Right ventricle myocardium inferior (tissue), 1 donor: ENCODE results near the gene SLC11A2. TPM values are rescaled to one million over a fixed set of nuclear protein-coding genes. Genes with fewer than 3 reads are reported as not detected.

ENCODE experiments used
- ATAC-seq: fragments of 200-7000 bp; cut with Tn5 transposase; one replicate; pipeline ENCODE4 v1.9.1; 2020; ENCODE audit warnings: mild to moderate bottlenecking, moderate library complexity
- DNase-seq: peaks from one replicate; pipeline ENCODE4 v3.0.0; 2021; ENCODE audit errors: missing footprints
- intact Hi-C: fragments of 100-400 bp; cut with DNase I; formaldehyde crosslinking; loops from one replicate; pipeline ENCODE4 v1.11.0; 2022
- total RNA-seq: library from RNA; stranded (reverse); fragmentation: NEBNext Ultra II Directional; extraction: Animal tissue kit (Norgen Biotek cat#: 25700); gene quantifications from one replicate; pipeline ENCODE4 v1.2.1, GENCODE V29; 2021
- donor health status: DM: no; HTN: yes; CAD: no; lungs with severe emphysema.

Gene SLC11A2
- total RNA-seq, 1 donor from 2014 or later = 23.7 TPM

DNA sequence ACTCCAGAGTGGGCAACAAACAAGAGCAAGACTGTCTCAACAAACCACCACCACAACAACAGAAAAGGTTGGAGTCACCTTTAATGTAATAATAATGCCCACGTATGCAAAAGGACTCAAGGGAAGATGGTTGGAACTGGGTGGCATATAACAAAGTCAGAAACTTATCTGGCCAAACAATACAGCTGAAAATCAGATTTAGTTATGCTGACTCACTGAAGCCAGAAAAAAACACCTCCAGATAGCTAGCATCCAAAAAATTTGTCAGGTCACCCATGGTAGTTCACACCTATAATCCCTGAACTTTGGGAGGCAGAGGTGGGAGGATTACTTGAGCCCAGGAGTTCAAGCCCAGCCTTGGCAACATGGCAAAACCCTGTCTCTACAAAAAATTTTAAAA is 24.4 kb downstream of the SLC11A2 start:
- intact Hi-C loops = no loop called here
- DNase-seq (no peak), ATAC-seq (no peak)

DNA sequence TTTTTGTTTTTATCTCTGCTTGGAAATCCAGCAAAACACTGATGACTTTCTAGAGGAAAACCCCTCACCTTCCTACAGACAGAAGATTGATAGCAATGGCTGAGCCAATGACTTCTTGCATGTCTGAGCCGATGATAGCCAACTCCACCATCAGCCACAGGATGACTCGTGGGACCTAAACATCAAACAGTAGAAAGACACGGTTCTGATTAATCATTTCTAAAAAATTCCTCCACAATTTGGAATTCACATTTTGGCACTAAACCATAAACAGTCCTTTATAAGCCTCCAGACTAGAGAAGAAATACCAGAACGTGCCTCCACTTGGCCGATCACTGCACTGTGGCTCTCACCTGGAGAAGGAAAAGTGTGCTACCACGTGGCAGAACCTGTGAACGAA is 25.9 kb downstream of the SLC11A2 start:
- no peak for ATAC-seq
- no peak for DNase-seq
- intact Hi-C loops = no loop called here

DNA sequence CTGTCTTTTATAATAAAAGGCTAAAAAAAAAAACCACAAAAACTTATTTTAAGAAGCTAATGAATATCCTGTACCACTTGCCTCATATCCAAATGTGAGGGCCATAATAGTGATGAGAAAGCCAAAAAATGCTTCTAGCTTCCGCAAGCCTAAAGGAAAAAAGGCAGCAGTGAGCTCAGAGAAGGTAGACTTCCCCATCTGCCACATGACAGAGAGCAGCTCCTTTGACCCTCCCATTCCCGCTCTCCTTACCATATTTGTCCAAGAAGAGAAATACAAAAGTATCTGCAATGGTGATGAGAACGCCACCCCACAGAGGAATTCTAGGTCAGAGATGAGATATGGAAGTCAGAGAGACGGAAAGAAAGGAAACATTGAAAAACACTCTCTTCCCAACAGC is 27.1 kb downstream of the SLC11A2 start:
- intact Hi-C loops = no loop called here
- no peak for ATAC-seq
- DNase-seq = no peak

DNA sequence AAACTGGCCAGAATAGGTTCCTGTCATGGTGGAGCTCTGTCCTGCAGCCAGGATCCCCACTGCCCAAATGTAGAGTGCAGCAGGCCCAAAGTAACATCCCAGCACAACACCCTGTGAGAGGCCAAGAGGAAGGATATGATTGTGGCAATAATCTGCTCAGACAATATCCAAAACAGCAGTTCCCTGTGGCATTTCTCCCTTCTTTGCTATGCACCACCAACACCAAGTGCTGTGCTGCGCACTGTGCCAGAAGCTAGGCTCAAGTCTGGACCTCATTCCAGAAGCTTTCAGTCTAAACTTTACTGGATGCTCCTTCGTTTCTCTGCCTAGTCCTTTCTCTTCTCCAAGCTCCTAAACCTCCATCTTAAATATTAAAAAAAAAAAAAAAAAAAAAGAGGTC is 33.4 kb downstream of the SLC11A2 start:
- ATAC-seq = no peak
- intact Hi-C loops = no loop called here
- DNase-seq = no peak

DNA sequence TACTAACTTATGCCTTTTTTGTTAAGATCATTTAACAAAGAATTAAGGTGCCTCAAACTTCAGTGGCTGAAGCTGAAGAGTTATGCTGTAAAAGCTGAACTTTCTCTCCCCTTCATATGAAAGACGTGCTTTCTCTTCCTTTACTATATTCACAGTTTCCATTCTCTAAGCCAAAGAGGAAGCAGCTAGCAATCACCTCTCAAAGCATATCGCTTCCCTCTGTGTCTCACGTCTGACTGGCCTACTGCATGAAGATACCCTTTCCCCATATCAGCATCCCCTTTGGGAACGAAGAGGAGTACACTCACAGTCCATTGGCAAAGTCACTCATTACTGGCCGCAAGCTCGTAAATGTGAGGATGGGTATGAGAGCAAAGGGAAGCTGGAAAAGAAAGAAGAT is 34.9 kb downstream of the SLC11A2 start:
- intact Hi-C loops = no loop called here
- ATAC-seq (no peak), DNase-seq (no peak)

DNA sequence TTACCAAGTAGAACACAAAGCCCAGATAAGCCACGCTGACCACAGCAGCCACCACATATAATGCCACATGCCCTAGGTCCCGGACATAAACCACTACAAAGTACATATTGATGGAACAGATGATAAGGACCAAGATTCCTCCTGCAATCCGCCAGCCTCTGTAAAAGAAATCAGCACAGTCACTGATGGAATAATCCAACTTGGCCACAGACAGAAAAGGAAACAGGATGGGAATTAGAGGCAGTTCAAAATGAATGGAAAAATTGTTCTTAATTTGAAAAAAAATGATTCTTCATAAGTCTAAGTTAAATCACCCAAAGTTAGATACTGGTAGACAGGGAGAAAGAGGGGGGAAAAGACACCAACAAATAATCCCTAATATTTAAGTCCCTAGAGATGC is 35.4 kb downstream of the SLC11A2 start:
- intact Hi-C loops = no loop called here
- no peak for DNase-seq
- ATAC-seq = no peak

DNA sequence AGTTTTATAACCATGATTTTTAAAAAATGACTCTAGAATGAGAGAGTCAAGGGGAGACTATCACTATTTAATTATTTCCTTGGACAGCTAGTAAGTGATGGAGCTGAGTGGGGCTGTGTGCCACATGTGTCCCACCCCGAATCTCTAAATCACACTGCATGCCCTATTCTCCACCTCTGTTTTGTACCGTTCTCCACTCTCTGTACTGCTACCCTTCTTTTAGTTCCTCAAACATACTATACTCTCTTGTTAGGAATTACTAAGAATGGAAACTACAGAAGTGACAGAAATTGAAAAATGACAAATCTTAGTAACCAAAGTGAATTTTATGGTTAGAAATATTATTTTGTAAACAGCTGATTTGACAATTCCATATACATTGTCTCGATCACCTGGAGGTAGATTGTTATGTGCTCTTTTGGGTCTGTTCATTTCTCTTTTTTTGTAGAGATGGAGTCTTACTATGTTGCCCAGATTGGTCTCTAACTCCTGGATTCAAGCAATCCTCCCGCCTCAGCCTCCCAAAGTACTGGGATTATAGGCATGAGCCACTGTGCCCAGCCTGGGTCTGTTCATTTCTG is 35.9 kb downstream of the SLC11A2 start:
- DNase-seq = no peak
- ATAC-seq = no peak
- intact Hi-C loops = no loop called here

DNA sequence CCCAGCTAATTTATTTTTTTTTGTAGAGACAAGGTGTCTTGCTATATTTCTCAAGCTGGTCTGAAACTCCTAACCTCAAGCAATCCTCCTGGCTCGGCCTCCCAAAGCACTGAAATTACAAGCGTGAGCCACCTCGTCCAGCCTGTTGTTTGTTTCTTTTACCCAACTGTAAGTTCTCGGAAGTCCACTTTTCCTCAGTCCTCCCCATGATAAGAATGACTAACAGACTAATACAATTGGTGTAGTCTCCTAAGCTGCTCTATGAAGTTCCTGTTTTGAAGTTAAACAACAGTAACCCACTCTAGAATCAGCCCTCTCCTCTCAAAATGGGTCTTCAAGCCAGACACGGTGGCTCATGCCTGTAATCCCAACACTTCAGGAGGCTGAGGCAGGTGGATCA is 37.3 kb downstream of the SLC11A2 start:
- no peak for DNase-seq
- intact Hi-C loops = loop anchor here (5.0 kb wide), 1 partner anchor 222 kb away; no protein-coding TSS in a partner anchor
- ATAC-seq = no peak

DNA sequence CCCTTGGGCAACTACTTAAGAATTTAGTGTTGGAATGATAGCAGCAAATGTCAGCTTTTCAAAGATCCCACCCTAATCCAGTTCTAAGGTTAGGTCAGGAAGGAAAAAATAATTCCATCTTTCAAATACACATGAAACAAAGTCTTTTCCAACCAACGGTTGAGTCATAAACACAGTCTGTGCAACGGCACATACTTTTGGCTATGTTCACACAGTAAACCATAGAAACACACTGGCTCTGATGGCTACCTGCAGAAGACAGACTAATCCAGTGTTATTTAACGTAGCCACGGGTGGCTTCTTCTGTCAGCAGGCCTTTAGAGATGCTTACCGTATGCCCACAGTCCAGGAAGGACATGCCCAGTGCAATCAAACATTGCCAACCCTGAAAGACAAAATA is 38.1 kb downstream of the SLC11A2 start:
- intact Hi-C loops = loop anchor here (5.0 kb wide), 1 partner anchor 221 kb away; no protein-coding TSS in a partner anchor
- DNase-seq (no peak), ATAC-seq (no peak)

DNA sequence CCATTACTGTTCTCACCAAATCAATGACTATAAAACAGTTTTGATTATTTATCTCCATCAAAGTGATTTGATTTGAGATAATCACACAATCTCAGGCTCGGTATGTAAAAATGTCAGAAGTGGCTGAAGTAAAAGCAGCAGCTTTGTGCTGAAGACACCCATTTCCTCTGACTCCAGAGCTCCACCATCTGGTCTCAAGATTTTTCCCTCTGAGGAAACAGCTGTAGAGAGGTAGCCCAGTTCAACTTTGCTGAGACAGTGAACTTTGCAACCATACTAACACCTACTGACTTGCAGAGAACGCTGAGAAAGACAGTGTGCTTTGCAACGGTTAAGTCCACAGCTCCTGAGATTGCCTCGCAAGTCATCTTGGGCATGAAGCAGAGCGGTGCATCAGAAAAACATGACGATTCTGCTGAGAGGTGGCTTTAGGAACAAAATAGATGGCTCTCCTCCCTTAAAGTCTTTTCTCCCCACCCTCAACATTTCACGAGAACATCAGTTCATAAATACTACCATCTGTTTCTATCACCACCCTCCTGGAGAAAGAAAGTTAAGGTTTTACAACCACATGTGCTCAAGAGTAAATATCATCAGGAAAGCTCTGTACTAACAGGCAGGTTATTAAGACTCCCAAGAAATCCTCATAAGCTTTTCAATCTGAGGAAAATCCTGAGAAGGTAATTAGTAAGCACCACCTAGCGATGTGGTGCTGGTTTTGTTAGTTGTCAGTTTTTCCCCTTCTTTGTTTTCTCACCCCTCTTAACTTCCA is 39.0 kb downstream of the SLC11A2 start:
- intact Hi-C loops = loop anchor here (2.0 to 5.0 kb wide), 3 partner anchors 62 to 220 kb away; a partner anchor contains a TSS
- DNase-seq = no peak
- ATAC-seq = peak; percentile 75

DNA sequence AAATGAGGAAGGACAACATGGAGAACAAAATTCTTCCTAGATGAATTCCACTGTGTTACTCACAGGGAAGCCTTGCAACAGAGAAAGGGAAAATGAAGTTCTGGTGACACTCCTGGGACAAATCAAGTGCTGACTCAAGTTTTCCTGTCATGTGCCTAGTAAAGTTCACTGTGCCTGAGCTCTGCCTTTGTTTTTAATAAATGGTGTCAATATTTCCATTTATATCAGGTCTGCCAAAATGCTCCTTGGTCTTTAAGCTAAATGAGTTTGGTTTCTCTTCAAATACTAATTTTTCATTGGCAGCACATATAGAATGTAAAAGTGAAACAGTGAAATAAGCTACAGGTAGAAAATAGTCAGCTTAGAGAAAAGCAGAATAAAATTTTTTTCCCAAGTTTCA is 40.9 kb downstream of the SLC11A2 start:
- peak; percentile 81 for ATAC-seq
- no peak for DNase-seq
- intact Hi-C loops = loop anchor here (2.0 to 5.0 kb wide), 2 partner anchors 55 to 218 kb away; no protein-coding TSS in a partner anchor

DNA sequence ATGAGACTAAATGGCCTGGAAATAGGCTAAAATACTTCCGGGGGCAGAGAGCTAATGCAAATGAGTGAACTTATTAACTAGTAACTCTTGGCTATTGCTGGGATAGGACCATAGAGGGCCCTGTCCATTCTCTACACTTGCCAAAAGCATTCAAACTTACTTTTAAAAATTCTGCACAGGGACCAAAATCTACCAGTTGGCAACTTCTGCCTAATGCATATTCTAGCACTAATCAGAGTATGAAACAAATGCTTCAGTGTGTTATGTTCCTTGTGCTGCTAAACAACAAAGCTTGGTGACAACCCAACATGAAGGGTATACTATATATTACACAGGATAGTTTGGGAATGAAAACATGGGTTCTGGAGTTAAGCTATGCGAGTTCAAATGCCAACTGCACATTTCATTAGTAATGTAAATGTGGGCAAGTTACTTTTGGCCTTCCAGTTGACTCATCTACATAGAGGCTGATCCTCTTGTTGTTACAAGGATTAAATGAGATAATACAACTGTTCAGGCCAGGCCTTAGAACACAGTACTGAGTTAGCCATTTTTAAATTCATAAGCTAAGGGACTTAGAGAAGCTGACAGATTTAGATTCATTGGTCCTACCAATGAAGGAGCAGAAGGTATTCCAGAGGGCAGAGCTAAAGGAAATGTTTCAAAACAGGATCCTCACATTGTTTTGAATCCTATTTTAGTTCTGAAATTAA is 41.4 kb downstream of the SLC11A2 start:
- ATAC-seq (no peak), DNase-seq (no peak)
- intact Hi-C loops = loop anchor here (2.0 to 5.0 kb wide), 2 partner anchors 54 to 217 kb away; no protein-coding TSS in a partner anchor

DNA sequence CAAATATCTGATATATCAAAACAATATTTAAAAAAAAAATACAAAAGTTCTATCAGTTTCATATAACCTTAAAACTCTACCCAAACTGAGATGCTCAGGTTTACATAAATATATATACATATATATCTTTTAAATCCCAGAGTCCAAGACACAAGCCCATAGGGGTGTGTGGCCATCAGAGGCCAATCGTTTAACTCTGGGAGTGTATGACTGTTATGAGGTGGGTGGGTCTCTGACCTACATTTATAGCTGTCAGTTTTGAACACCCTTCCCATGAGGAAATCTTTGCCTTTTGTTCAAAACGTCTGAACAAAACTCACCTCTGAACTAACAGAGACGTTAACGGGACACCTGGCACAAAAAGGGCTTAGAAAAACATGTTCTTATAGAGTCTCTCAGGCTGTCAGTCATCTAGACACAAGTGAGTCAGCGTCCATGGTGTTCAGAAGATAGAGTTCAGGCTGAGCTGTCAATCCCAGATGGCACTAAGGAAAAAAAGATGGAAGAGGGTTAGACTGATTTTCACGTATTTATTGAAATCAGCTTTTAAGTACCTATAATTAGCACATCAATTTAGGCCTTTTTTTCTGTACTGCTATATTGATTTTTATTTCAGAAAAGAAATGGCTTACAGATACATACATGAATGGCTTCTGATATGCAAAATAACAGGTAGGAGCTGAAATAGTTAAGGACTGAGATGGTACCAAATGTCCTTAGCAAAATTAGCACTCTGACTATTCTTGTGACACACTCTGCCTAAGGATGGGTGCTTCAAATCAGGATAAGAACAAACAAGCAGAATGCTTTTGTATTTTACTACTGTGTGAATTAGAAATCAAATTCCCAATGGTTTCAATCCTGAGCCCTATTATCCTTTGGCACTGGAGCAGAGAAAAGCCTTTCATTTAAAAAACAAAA is 44.6 kb downstream of the SLC11A2 start:
- ATAC-seq = no peak
- intact Hi-C loops = no loop called here
- no peak for DNase-seq

DNA sequence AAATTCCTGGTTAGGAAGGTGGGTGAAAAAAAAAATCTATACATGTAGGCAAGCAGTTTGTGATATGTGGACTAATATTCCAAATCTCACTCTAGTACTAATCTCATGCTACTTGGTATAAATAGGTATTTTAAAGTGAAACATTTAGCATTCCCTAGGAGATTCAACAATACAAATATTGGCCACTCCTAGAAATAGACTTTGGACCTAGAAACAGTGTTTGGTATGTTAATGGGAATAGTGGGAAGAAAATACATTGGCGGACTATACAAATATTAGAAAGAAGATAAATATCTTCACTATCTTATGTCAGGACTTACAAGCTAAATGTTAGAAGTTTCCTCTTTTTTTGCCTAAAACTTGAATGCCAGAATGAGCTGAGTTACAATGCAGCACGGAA is 45.6 kb downstream of the SLC11A2 start:
- intact Hi-C loops = no loop called here
- no peak for ATAC-seq

DNA sequence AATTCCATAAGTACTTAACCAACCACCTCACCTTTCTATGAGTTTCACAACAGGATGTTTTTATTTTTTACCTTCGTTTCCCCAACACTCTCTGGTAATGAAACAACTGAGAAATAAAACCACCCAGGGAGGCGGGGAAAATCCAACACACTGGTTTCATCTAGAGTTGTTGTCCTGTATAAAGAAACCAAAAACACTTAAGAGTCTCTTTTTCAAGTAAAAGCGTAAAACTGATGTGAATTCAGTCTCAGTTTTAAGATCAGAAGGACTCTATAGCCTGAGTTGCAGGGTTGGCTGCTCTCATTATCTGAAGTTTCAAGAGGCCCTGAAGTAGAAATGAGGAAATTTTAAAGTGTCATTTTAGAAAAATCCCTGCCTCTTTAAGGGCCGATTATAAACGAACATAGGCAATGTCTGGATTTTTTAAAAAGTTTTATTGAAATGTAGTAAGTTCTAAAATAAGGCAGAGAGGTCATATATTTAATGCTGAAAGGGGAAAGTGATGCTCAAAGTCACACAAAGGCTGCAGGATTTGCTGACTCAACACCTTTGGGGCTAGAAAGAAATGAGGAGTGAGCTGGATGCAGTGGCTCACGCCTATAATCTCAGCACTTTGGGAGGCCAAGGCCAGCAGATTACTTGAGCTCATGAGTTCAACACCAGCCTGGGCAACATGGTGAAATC is 46.7 kb downstream of the SLC11A2 start:
- intact Hi-C loops = no loop called here
- ATAC-seq (no peak), DNase-seq (no peak)

More for the DNA sequence above, 45.6 kb downstream of the SLC11A2 start:
- no peak for DNase-seq

DNA sequence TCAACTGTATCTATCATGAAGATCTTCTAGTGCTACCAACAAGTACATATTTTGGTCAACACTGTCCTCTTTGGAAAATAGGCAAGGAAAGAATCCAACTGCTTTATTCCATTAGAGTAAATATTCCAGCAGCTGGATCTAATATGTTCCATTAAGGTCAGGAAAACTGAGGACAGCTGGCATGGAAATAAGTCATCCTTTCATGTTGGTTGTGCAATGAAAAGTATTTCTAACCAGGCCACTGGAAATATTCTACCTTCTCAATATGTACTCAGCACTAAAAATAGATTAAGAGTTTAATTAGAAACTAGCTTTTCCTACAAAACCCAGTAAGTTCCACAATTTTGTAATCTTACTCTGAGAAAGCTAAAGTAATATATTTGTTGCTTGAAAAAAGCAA is 54.2 kb downstream of the SLC11A2 start:
- DNase-seq = no peak
- ATAC-seq = no peak
- intact Hi-C loops = no loop called here

DNA sequence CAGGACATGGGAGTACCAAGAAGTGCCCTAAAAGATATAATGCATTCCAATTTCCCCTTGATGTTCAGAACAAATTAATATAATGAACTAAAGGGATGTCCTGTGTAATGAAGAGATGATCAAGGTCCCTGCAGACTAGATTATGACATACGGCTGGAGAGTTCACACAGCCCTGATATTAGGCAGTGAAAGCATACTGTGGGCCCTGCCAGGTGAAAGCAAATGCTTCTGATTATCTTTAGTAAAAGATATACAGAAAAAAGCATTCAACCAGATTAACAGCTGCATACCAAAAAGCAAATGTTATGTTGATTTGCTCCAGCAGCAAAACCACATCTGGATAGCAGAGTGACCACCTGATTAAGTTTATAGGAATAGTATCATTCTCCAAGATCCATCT is 61.8 kb downstream of the SLC11A2 start:
- ATAC-seq (no peak), DNase-seq (no peak)
- intact Hi-C loops = no loop called here

DNA sequence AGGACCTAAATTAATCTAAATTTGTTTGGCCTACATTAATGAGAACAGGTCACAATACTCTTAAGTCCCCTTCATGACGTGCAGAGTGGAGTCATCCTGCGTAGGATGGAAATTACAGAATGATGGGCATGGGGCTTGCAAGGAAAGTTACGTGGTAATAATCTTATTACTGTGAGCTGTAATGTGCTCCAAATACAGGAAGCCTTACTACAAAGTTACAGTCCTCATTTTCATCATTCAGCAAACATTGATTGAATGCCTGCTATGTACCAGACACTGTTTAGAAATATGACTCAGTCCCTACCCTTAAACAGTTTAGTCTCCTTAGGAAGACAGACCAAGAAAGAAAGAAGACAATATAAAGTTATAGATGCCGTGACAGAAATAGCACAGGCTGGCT is 64.5 kb downstream of the SLC11A2 start:
- DNase-seq = no peak
- ATAC-seq = no peak
- intact Hi-C loops = no loop called here
